MM.1S (cell line): ENCODE results near the gene SSBP4.

Source experiments
- EZH2 ChIP-seq: fragments of 300-600 bp; sonication (generic); optimal IDR thresholded peaks from 2 replicates; pipeline ENCODE3; 2017; ENCODE audit warnings: low read depth, mild to moderate bottlenecking, antibody characterized with exemption, low read length, mixed read lengths
- EZH2phosphoT487 ChIP-seq: fragments of 300-600 bp; sonication (generic); IDR thresholded peaks from 2 replicates; pipeline ENCODE4 v1.6.1; 2018; ENCODE audit warnings: antibody characterized with exemption, low read length
- TF ChIP-seq, protein P1 (sequence below): fragments of 300-600 bp; sonication (generic); IDR thresholded peaks from 2 replicates; pipeline ENCODE4 v1.5.1; 2016; ENCODE audit warnings: antibody characterized with exemption, low read length, mixed read lengths

GRCh38 chr19:18414504-18415177, 4.6 kb upstream of the SSBP4 start:
- TF ChIP-seq, protein P1, sequence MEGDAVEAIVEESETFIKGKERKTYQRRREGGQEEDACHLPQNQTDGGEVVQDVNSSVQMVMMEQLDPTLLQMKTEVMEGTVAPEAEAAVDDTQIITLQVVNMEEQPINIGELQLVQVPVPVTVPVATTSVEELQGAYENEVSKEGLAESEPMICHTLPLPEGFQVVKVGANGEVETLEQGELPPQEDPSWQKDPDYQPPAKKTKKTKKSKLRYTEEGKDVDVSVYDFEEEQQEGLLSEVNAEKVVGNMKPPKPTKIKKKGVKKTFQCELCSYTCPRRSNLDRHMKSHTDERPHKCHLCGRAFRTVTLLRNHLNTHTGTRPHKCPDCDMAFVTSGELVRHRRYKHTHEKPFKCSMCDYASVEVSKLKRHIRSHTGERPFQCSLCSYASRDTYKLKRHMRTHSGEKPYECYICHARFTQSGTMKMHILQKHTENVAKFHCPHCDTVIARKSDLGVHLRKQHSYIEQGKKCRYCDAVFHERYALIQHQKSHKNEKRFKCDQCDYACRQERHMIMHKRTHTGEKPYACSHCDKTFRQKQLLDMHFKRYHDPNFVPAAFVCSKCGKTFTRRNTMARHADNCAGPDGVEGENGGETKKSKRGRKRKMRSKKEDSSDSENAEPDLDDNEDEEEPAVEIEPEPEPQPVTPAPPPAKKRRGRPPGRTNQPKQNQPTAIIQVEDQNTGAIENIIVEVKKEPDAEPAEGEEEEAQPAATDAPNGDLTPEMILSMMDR, result no peak
- TF ChIP-seq EZH2, result no peak
- TF ChIP-seq EZH2phosphoT487, result no peak
